Left colon (tissue), 2 donors: Measurements from ENCODE around the gene TREML1. TPM values are rescaled to one million over a fixed set of nuclear protein-coding genes. Genes with fewer than 3 reads are reported as not detected.

Experiments used
- total RNA-seq, 2 donors: library from RNA; stranded (reverse); fragmentation: NEBNext Ultra II Directional; extraction: Animal tissue kit (Norgen Biotek cat#: 25700); gene quantifications; one replicate each; pipeline ENCODE4 v1.2.1, GENCODE V29; 2021
- donor health status: DM: no; HTN: no; CAD: no.
- donor health status: DM: yes; HTN: yes; CAD: no.

TREML1 gene
- total RNA-seq, 2 donors from 2014 or later = not detected

Other genes with a start within 250 kb of the TREML1 start
- gene UNC5CL, start 115.1 kb downstream of the TREML1 start, total RNA-seq = 1 to 10 TPM; 2.2 to 6.6 TPM
- gene TSPO2, start 111.9 kb downstream of the TREML1 start, total RNA-seq = not detected
- gene APOBEC2, start 101.1 kb downstream of the TREML1 start, total RNA-seq = not detected
- gene OARD1, start 82.0 kb downstream of the TREML1 start, total RNA-seq = 10 to 100 TPM; 23.7 to 30.1 TPM
- gene NFYA, start 81.4 kb downstream of the TREML1 start, total RNA-seq = 10 to 100 TPM; 19.1 to 19.9 TPM
- 1 to 10 TPM in 1 of 2 donors, under 1 TPM in 1; 0.27 to 2.9 TPM for gene TREM2, start 8.8 kb upstream of the TREML1 start, total RNA-seq
- gene TREML2, start 46.8 kb upstream of the TREML1 start, total RNA-seq = under 1 TPM in 1 of 2 donors, not detected in 1; 0.17 TPM
- not detected for gene TREML4, start 74.0 kb upstream of the TREML1 start, total RNA-seq
- gene TREM1, start 132.3 kb upstream of the TREML1 start, total RNA-seq = under 1 TPM in 1 of 2 donors, not detected in 1; 0.24 TPM
- gene NCR2, start 181.3 kb upstream of the TREML1 start, total RNA-seq = under 1 TPM in 1 of 2 donors, not detected in 1; 0.28 TPM